Suprapubic skin (tissue), 4 donors: ENCODE results near the gene PGP.
"Not testable (repeated sequence)": the region's sequence is repeated elsewhere in the genome, so short reads cannot be mapped to it uniquely, and the experiment has no call there.

ENCODE experiments used
- POLR2A ChIP-seq, 2 donors: fragments of 450-650 bp; IDR thresholded peaks; one replicate each; pipeline ENCODE4 v1.6.1; 2017; ENCODE audit warnings: antibody characterized with exemption in 2 of 2, mild to moderate bottlenecking in 2 of 2, moderate library complexity in 2 of 2
- POLR2AphosphoS5 ChIP-seq, 3 donors: sonication (generic); formaldehyde crosslinking; IDR thresholded peaks; one replicate each; pipeline ENCODE4 v1.6.1; 2017; ENCODE audit warnings: antibody characterized with exemption in 3 of 3
- TF ChIP-seq, protein P1 (sequence below), 2 donors: fragments of 200-600 bp in 1 of 2; fragments of 450-650 bp in 1 of 2; sonication (generic) in 1 of 2; IDR thresholded peaks; one replicate each; pipeline ENCODE4 v1.5.1; 2016 to 2019; ENCODE audit warnings: antibody characterized with exemption in 2 of 2, mild to moderate bottlenecking in 1 of 2, moderate library complexity in 1 of 2

DNA sequence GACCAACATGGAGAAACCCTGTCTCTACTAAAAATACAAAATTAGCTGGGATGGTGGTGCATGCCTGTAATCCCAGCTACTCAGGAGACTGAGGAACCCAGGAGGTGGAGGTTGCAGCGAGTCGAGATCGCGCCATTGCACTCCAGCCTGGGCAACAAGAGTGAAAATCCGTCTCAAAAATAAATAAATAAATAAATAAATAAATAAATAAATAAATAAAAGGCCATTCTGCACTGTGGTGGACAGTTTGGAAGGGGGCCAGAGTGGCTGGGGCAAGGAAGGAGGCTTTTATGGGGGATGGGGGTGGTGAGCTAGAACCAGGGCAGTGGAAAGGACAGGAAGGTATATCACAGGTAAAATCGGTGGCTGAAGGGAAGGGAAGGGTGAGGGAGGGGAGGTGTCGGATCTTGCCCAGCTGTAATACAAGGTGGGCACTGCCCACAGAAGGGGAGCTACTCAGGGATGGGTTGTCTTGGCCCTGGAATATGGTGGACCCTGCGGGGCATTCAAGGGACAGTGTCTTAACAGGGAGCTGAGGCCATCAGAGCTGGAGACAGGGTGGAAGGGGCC, 11.4 kb downstream of the PGP start:
- TF ChIP-seq POLR2A, POLR2AphosphoS5 (IDR thresholded peaks at IDR 0.05): not testable (repeated sequence)
- TF ChIP-seq, protein P1, sequence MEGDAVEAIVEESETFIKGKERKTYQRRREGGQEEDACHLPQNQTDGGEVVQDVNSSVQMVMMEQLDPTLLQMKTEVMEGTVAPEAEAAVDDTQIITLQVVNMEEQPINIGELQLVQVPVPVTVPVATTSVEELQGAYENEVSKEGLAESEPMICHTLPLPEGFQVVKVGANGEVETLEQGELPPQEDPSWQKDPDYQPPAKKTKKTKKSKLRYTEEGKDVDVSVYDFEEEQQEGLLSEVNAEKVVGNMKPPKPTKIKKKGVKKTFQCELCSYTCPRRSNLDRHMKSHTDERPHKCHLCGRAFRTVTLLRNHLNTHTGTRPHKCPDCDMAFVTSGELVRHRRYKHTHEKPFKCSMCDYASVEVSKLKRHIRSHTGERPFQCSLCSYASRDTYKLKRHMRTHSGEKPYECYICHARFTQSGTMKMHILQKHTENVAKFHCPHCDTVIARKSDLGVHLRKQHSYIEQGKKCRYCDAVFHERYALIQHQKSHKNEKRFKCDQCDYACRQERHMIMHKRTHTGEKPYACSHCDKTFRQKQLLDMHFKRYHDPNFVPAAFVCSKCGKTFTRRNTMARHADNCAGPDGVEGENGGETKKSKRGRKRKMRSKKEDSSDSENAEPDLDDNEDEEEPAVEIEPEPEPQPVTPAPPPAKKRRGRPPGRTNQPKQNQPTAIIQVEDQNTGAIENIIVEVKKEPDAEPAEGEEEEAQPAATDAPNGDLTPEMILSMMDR (IDR thresholded peaks at IDR 0.05): not testable (repeated sequence)
